ENCODE results near the gene SPOUT1.

GRCh38 chr9:128847803-128848202 is 18.2 kb upstream of the SPOUT1 start:
- no peak for TF ChIP-seq CTCF (IDR thresholded peaks at IDR 0.05)
- no peak for TF ChIP-seq POLR2A (IDR thresholded peaks at IDR 0.05)

Measured in lower leg skin (tissue), 3 donors.